Omental fat pad (tissue), 4 donors: ENCODE results near the gene FEN1. TPM values are rescaled to one million over a fixed set of nuclear protein-coding genes. Genes with fewer than 3 reads are reported as not detected.

Source experiments
- ATAC-seq: fragments of 150-250 bp; one replicate; pipeline ENCODE4 v1.9.1; 2016; ENCODE audit warnings: mild to moderate bottlenecking, moderate library complexity; ENCODE audit not compliant: low FRiP score
- DNase-seq: peaks from one replicate; pipeline ENCODE4 v3.0.0-alpha.2; 2019; ENCODE audit warnings: low spot score
- total RNA-seq, 4 donors: library from RNA; depleted of rRNA; stranded (reverse); fragments of >200 nt; gene quantifications; one replicate each; pipeline ENCODE4 v1.1.0, GENCODE V29; 2016
- TF ChIP-seq, protein P1 (sequence below), 3 donors: fragments of 450-650 bp; IDR thresholded peaks; one replicate each; pipeline ENCODE4 v1.5.1; 2016 to 2017; ENCODE audit warnings: antibody characterized with exemption in 3 of 3, mild to moderate bottlenecking in 3 of 3, moderate library complexity in 2 of 3

FEN1 gene
- total RNA-seq, 4 donors from 2014 or later, result 4.7 to 8.9 (median 6.7) TPM

DNA sequence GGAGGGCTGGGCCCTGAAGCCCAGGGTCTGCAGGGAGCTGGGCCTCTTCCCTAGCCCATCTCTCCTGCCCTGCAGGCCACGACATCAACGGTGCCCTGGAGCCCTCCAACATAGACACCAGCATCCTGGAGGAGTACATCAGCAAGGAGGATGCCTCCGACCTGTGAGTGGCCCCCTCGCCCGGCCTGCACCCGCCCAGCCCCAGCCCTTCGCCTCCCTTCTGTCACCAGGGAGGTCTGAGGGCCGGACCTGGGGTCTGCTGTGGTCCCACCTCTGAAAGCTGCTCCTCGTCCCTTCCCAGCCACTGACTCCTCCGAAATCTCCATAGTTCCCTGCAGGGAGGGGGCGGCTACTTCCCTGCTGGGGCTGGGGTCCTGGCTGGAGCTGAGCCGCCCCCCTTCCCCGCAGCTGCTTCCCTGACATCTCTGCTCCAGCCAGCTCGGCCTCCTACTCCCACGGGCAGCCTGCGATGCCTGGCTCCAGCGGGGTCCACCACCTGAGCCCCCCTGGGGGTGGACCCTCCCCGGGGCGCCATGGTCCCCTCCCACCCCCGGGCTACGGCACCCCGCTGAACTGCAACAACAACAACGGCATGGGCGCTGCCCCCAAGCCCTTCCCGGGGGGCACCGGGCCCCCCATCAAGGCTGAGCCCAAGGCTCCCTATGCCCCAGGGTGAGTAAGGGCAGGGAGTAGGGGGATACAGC lies 27.0 kb upstream of the FEN1 start:
- TF ChIP-seq, protein P1, sequence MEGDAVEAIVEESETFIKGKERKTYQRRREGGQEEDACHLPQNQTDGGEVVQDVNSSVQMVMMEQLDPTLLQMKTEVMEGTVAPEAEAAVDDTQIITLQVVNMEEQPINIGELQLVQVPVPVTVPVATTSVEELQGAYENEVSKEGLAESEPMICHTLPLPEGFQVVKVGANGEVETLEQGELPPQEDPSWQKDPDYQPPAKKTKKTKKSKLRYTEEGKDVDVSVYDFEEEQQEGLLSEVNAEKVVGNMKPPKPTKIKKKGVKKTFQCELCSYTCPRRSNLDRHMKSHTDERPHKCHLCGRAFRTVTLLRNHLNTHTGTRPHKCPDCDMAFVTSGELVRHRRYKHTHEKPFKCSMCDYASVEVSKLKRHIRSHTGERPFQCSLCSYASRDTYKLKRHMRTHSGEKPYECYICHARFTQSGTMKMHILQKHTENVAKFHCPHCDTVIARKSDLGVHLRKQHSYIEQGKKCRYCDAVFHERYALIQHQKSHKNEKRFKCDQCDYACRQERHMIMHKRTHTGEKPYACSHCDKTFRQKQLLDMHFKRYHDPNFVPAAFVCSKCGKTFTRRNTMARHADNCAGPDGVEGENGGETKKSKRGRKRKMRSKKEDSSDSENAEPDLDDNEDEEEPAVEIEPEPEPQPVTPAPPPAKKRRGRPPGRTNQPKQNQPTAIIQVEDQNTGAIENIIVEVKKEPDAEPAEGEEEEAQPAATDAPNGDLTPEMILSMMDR (IDR thresholded peaks at IDR 0.05), result no peak
- DNase-seq, result no peak

GRCh38 chr11:61766353-61766841 lies 26.3 kb upstream of the FEN1 start:
- TF ChIP-seq, protein P1 (IDR thresholded peaks at IDR 0.05), result no peak
- DNase-seq (no peak), ATAC-seq (no peak)

More for the DNA sequence above, 27.0 kb upstream of the FEN1 start:
- no peak for ATAC-seq

DNA sequence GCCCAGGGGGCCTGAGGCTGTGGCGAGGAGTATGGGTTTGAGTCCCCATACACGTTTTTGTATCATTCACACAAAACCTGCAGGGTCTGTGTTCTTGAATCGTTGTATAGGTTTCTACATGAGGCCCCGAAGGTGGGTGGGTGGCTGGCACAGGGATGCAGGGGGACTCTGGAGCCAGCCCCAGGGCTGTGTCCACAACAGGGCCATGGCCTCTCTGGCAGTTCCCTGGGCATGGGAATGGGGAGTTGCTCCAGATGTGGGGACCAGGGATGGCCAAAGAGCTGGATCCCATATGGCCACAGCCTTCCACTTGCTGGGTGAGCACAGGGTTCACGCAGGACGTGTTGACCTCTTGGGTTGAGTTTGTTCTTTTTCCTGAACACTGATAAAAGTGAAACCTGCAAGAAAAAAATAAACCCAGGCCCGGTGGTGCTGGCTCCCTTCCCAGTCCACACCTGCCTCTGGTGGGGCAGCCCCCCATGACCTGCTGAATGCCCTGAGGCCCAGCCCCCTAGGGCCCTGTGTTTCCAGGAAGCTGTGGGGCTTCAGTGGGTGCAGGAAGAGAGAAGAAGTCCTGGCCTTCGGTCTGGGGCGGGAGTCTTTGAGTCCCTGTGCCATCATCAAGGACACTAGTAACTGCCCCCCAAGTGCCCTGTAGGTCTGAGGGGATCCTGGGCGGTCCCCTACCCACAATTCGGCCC lies 24.2 kb upstream of the FEN1 start:
- TF ChIP-seq, protein P1 (IDR thresholded peaks at IDR 0.05), result no peak
- ATAC-seq (no peak), DNase-seq (no peak)

- DNase-seq, result no peak
- ATAC-seq, result no peak
- TF ChIP-seq, protein P1 (IDR thresholded peaks at IDR 0.05), result no peak
Observed at GRCh38 chr11:61769169-61769920, 23.4 kb upstream of the FEN1 start.

GRCh38 chr11:61769946-61770683 lies 22.6 kb upstream of the FEN1 start:
- TF ChIP-seq, protein P1 (IDR thresholded peaks at IDR 0.05), result no peak
- DNase-seq, result no peak

GRCh38 chr11:61771195-61771894 lies 21.4 kb upstream of the FEN1 start:
- ATAC-seq (no peak), DNase-seq (no peak)
- TF ChIP-seq, protein P1 (IDR thresholded peaks at IDR 0.05), result no peak

More at GRCh38 chr11:61769946-61770683, 22.6 kb upstream of the FEN1 start:
- ATAC-seq, result no peak
